GM06990 (cell line): ENCODE data around the gene M1AP.

Source experiments
- DNase-seq: peaks from one replicate; pipeline ENCODE4 v3.0.0-alpha.2; 2011; ENCODE audit not compliant: insufficient read length; ENCODE audit errors: extremely low read depth
- H3K27me3 ChIP-seq: replicated peaks from 2 replicates; pipeline ENCODE4 v1.6.0; 2011; ENCODE audit warnings: low read length; ENCODE audit not compliant: control insufficient read depth, insufficient read depth
- H3K36me3 ChIP-seq: 2 replicates; pipeline ENCODE4 v1.5.1; 2011; ENCODE audit warnings: low read length; ENCODE audit not compliant: control insufficient read depth, insufficient read depth
- H3K4me3 ChIP-seq: replicated peaks from 2 replicates; pipeline ENCODE4 v1.5.1; 2011; ENCODE audit warnings: low read depth, mild to moderate bottlenecking, control low read depth, low read length
- TF ChIP-seq, protein P1 (sequence below): IDR thresholded peaks from 2 replicates; pipeline ENCODE4 v1.5.1; 2011; ENCODE audit warnings: low read length, control low read depth, mild to moderate bottlenecking, inconsistent platforms; ENCODE audit not compliant: insufficient read depth, poor library complexity, severe bottlenecking

The M1AP gene

DNA sequence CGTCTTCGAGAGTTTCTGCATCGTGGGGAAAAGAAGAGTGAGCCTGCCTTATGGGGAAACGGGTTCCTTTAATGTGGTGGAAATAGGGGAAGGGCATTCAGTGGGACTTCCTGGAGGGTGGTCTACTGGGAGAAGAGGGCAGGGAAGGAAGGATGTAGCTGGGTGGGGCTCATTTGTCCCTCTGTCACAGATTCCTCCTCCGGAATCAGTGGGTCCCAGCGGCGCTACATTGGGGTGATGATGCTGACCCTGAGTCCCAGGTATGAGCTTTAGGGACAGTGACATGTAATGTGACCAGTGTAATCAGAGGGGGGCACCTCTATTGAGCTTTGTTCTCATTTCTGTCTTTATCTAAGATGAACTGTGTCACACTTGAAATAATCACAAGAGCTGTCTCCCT, 116.5 kb downstream of the M1AP start:
- Histone ChIP-seq H3K4me3 (peak overlapping the region; percentile 97), H3K36me3 (peaks cover 35% of the 10 kb centered on the region), H3K27me3 (no peaks in the 10 kb centered on the region)
- TF ChIP-seq, protein P1, sequence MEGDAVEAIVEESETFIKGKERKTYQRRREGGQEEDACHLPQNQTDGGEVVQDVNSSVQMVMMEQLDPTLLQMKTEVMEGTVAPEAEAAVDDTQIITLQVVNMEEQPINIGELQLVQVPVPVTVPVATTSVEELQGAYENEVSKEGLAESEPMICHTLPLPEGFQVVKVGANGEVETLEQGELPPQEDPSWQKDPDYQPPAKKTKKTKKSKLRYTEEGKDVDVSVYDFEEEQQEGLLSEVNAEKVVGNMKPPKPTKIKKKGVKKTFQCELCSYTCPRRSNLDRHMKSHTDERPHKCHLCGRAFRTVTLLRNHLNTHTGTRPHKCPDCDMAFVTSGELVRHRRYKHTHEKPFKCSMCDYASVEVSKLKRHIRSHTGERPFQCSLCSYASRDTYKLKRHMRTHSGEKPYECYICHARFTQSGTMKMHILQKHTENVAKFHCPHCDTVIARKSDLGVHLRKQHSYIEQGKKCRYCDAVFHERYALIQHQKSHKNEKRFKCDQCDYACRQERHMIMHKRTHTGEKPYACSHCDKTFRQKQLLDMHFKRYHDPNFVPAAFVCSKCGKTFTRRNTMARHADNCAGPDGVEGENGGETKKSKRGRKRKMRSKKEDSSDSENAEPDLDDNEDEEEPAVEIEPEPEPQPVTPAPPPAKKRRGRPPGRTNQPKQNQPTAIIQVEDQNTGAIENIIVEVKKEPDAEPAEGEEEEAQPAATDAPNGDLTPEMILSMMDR, result no peak
- DNase-seq, result no peak

DNA sequence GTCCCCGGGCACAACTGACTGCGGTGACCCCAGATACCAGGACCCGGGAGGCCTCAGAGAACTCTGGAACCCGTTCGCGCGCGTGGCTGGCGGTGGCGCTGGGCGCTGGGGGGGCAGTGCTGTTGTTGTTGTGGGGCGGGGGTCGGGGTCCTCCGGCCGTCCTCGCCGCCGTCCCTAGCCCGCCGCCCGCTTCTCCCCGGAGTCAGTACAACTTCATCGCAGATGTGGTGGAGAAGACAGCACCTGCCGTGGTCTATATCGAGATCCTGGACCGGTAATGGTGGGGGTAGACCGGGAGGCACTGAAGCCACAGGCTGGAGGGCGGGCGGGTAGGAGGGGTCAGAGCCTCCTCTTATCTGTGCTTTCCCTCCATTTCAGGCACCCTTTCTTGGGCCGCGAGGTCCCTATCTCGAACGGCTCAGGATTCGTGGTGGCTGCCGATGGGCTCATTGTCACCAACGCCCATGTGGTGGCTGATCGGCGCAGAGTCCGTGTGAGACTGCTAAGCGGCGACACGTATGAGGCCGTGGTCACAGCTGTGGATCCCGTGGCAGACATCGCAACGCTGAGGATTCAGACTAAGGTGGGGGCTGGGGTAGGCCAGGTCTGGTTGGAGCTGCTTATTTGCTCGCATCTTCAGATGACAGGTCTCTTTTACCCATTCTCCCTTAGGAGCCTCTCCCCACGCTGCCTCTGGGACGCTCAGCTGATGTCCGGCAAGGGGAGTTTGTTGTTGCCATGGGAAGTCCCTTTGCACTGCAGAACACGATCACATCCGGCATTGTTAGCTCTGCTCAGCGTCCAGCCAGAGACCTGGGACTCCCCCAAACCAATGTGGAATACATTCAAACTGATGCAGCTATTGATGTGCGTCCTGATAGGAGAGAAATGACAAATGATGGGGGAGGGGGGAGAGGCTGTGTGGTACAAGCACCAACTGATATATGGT, 117.6 kb downstream of the M1AP start:
- TF ChIP-seq, protein P1, result no peak
- H3K27me3 ChIP-seq, result no peaks in the 10 kb centered on the region
- peak overlapping the region; percentile 97 for H3K4me3 ChIP-seq
- H3K36me3 ChIP-seq, result peaks cover 34% of the 10 kb centered on the region
- DNase-seq, result peak; percentile 77

DNA sequence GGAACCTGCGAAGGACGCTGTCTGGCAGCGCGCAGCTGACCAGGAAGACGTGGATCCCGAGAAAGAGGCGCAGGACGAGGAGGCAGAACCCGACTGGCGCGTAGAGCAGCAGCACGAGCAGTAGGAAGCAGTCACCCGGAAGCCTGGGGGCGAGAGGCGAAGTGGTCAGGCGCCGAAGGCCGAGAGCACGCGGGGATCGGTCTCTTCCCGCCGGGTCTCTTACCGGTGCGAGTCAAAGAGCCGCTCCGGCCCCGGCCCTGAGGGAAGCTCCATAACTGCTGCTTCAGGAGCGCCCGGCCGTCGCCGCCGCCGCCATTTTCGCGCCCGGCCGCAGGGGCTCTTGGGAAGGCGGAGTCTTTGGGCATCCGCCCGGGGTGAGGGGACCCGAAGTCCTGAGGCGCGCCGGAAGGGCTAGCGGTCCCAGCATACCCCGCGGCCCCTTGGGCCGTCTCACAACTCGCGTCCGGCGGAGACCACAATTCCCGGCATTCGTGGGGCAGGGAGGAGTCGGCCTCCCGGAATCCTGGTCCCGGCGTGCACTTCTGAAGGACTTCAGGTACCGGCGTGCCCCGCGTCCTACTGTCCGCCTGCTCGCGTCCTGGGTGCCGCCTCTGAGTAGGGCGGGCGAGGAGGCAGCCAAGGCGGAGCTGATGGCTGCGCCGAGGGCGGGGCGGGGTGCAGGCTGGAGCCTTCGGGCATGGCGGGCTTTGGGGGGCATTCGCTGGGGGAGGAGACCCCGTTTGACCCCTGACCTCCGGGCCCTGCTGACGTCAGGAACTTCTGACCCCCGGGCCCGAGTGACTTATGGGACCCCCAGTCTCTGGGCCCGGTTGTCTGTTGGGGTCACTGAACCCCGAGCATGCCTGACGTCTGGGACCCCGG, 118.5 kb downstream of the M1AP start, which contains the start of the genes AUP1 and HTRA2:
Gene AUP1 (minus strand): TSS at position 350 of the 882 bp plus-strand sequence. CDS start 77 bp downstream, at position 273.
Gene HTRA2 (plus strand): TSS at position 577 of the 882 bp plus-strand sequence. CDS start 74 bp downstream, at position 651.
- H3K4me3 ChIP-seq, result peak within 1 kb of the TSS; percentile 97
- H3K36me3 ChIP-seq, result peaks cover 32% of the 10 kb centered on the region
- no peaks in the 10 kb centered on the region for H3K27me3 ChIP-seq
- peak; percentile 99 for DNase-seq
- TF ChIP-seq, protein P1, result no peak

DNA sequence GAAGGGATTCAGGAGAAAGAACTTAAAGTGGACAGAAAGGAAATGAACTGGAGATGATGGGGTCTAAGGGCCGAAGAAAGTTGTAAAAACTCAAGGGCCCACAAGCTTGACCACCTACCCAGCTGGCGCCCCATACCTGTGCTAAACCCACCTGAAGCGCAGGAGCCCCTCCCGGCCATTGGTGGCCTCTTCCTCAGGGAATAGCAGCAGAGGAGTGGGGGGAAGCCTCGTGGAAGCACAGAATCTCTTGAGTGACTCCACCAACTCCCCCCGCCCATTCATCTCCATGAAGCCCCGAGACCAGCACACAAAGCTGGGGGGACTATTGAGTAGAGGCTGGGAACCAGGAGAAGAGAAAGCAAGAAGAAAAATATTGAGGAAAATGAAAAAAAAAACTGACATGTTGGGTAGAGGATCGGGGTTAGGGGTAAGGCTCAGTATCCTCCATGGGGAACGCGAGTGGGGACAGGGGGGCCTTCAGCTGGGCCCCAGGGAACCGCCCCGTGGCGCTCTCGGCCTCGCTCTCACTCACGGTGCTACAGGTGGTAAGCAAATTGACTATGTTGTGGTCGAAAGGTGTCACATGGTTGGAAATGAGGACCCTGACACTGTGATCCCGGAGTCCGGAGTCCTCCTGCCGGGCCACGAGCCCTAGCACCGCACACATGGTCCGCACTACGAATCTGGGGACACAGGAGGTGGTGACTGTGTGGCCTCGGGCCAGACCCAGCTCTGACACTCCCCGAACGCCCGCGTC, 119.4 kb downstream of the M1AP start:
- peak overlapping the region; percentile 97 for H3K4me3 ChIP-seq
- TF ChIP-seq, protein P1, result no peak
- no peak for DNase-seq
- H3K27me3 ChIP-seq, result no peaks in the 10 kb centered on the region
- peaks cover 25% of the 10 kb centered on the region for H3K36me3 ChIP-seq

DNA sequence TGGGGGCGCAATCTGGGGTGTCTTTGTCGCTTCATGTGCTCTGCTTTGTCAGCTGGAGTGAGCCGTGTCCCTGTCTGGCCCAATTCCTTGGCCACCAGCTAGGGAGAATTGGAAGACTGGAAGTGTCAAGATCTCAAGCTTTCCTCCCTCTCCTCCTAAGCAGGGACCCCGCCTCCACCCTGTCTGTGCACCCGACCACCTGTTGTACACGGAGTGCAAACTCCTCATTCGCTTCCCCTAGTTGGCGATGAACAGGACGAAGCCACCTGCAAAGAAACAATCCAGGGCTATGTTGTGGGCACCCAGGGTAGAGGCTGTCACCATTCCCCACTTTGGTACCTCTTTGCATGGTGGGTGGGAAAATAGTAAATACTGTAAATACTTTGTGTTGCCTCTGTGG, 120.4 kb downstream of the M1AP start:
- H3K27me3 ChIP-seq, result no peaks in the 10 kb centered on the region
- no peak for DNase-seq
- H3K4me3 ChIP-seq, result no peak overlapping the region; the same call in 1 of the 2 replicates
- TF ChIP-seq, protein P1, result no peak
- peaks cover 21% of the 10 kb centered on the region for H3K36me3 ChIP-seq
